ENCODE results near the gene STX5.

DNA sequence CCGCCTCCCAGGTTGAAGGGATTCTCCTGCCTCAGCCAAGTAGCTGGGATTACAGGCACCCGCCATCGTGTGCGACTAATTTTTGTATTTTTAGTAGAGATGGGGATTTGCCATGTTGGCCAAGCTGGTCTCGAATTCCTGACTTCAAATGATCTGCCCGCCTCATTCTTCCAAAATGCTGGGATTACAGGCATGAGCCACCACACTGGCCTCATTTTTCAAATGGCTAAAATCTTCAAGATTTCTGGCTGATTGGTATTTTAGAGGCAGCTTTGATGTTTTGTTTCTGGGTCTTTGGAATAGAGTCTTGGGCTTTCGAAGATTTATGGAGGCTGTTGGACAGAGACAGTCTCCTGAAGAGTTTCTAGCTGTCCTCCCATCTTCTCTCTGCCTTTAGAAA is 43.0 kb upstream of the STX5 start:
- TF ChIP-seq, protein P1, sequence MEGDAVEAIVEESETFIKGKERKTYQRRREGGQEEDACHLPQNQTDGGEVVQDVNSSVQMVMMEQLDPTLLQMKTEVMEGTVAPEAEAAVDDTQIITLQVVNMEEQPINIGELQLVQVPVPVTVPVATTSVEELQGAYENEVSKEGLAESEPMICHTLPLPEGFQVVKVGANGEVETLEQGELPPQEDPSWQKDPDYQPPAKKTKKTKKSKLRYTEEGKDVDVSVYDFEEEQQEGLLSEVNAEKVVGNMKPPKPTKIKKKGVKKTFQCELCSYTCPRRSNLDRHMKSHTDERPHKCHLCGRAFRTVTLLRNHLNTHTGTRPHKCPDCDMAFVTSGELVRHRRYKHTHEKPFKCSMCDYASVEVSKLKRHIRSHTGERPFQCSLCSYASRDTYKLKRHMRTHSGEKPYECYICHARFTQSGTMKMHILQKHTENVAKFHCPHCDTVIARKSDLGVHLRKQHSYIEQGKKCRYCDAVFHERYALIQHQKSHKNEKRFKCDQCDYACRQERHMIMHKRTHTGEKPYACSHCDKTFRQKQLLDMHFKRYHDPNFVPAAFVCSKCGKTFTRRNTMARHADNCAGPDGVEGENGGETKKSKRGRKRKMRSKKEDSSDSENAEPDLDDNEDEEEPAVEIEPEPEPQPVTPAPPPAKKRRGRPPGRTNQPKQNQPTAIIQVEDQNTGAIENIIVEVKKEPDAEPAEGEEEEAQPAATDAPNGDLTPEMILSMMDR (IDR thresholded peaks at IDR 0.05): no peak
- TF ChIP-seq POLR2A (IDR thresholded peaks at IDR 0.05): no peak

All from body of pancreas (tissue), 4 donors.